Measurements from ENCODE around the gene LTBP1.
A peak's percentile ranks its signal among the peaks of the same experiment; 100 is the strongest.
"Not testable (repeated sequence)": the region's sequence is repeated elsewhere in the genome, so short reads cannot be mapped to it uniquely, and the experiment has no call there.

LTBP1 gene

GRCh38 chr2:33366473-33366872 lies 419.7 kb downstream of the LTBP1 start:
- FAIRE-seq: no peak

DNA sequence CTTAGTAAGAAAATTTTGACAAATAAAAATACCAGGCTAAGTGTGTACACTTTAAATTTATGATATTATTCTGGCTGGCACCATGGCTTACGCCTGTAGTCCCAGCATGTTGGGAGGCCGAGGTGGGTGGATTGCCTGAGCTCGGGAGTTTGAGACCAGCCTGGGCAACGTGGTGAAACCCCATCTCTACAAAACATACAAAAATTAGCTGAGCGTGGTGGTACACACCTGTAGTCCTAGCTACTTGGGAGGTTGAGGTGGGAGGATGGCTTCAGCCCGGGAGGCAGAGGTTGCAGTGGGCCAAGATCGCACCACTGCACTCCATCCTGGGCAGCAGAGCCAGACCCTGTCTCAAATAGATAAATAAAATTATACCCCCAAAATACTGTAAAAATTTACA lies 421.8 kb downstream of the LTBP1 start:
- FAIRE-seq: not testable (repeated sequence)

DNA sequence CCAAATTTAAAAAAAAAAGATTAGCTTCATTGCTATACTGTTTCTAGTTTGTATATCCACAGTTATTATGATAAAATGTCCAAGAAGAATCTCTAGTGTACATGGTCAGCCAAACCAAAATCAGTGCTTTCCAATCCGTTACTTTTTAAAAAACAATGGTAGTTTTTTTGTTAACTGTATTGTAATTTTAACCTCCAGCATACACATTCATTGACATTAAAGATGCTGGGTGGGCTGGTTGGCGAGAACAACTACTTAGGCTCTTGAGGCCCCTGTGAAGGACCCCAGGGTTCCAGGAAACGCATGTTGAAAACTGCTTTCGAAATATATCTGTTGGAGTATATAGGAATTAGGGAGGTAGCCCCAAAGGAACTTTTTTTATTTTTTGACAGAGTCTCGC lies 422.4 kb downstream of the LTBP1 start:
- no peak for FAIRE-seq

DNA sequence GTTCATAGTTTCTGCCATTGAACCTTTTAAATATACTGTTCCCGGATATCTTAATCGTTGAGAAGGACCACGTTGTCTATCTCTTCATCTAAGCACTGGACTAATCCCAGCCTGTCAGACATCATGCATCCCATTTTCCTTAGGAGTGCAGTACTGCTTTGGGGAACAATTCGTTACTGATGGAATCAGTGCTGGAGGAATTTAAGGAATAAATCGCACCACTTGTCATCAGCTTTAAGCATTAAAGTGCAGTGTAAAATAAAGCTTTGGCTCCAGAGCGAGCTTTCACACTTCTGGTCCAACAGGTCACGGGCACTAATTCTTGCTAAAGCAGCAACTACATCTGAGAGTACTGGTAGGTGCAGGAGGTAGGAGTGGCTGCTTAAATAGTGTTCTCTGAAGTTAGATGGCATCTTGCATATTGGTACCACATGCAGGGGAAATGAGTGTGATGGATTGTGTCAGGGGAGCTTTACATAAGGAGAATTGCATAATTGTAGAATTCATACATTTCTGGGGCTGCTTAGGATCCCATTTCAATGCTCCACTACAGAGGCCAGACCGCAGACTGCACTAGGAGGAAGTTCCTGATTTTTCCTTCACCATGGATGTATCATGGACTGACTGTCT lies 424.0 kb downstream of the LTBP1 start:
- no peak for FAIRE-seq

- no peak for FAIRE-seq
Observed at GRCh38 chr2:33371304-33372090, 424.7 kb downstream of the LTBP1 start.

DNA sequence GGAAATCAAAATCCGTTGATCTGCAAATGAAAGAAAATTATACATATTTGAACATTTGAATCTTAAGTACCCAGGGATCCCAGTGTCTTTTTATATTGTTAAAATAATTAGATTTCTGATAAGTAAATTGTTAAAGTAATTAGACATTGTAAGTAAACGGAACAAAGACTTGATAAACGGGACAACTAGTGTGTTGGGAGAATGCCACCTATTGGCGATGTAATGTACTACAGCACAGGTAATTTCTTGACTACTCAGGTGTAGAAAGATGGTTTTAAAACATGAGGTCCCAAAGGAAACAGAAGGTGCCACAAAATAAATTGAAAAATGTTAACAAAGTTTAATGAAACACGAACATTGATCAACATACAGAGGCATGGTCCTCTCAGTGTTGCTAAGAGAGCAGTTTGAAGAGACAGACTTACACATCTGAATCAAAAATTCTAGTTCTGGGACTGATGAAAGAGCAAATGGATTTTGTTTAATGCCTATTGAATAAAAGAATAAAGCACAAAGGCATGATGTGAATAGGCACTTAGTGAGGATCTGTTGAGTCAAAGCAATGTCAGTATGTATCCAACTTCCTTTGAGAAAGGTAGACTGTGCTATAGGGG lies 426.3 kb downstream of the LTBP1 start:
- FAIRE-seq: peak; percentile 87

- no peak for FAIRE-seq
Observed at GRCh38 chr2:33373986-33374385, 427.2 kb downstream of the LTBP1 start.

DNA sequence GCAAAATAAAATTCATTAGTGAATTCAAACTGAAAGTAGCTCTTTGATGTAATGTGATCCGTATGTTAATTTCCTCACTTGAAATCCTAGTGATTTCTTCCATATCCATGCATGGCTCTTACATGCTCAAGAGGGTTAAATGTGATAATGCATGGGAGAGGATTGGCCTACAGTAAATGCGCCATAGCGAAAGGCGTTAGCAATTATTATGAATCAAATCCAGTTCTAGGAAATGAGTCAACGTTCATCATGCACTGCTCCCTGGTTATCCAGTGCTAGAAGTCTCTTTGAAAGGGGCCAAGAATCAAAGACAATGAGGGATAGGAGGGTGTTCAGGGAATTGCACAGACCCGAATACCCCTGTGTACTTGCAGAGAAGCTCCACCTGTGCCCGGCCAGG lies 428.3 kb downstream of the LTBP1 start:
- no peak for FAIRE-seq

DNA sequence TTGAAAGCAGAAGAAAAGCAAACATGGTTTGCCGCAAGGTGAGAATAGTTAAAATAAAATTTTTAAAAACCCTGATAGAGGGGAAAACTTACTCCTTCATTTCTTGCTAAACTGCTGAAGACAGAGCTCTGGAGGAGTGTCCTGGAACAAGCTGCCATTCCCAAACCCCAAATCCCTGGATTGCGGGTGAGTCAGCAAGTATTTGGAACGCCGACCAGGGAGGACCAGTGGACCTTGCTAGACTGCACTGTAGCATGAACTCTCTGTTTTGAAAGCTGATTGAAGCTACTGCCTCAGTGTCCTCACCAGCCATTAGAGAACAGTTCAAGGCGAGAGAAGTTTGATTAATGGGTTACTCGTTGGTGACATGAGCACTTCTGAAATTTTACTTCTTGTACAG lies 430.3 kb downstream of the LTBP1 start:
- FAIRE-seq: no peak

- FAIRE-seq: no peak
Observed at GRCh38 chr2:33378556-33379210, 431.9 kb downstream of the LTBP1 start.

GRCh38 chr2:33380001-33380609 lies 433.4 kb downstream of the LTBP1 start:
- no peak for FAIRE-seq

DNA sequence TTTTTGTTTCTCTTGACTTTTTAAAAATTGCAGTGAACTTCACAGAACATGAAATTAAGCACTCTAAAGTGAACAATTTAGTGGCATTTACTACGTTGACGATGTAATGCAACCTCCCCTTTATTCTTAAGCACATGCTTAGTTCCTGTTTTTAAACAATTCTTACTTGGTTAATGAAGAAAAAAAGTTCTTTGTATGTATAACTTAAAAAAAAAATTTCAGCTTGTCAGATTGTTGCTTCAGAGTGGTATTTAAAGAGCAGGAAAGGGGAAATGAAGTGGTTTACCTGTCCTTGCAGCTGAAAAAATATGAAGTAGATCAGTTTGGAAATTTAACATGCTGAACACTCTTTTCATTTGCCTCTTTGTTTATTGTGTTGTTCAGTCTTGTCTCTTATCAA lies 434.0 kb downstream of the LTBP1 start:
- no peak for FAIRE-seq

- no peak for FAIRE-seq
Observed at GRCh38 chr2:33381301-33381858, 434.6 kb downstream of the LTBP1 start.

- FAIRE-seq: no peak
Observed at GRCh38 chr2:33383855-33384598, 437.3 kb downstream of the LTBP1 start.

- FAIRE-seq: no peak
Observed at GRCh38 chr2:33384599-33384961, 437.8 kb downstream of the LTBP1 start.

GRCh38 chr2:33388996-33389395 lies 442.2 kb downstream of the LTBP1 start:
- FAIRE-seq: no peak

- not testable (repeated sequence) for FAIRE-seq
Observed at GRCh38 chr2:33389695-33390094, 442.9 kb downstream of the LTBP1 start.

GRCh38 chr2:33391529-33392255 lies 444.9 kb downstream of the LTBP1 start:
- no peak for FAIRE-seq

GRCh38 chr2:33392366-33392765 lies 445.6 kb downstream of the LTBP1 start:
- FAIRE-seq: no peak

GRCh38 chr2:33395034-33395433 lies 448.3 kb downstream of the LTBP1 start:
- no peak for FAIRE-seq

DNA sequence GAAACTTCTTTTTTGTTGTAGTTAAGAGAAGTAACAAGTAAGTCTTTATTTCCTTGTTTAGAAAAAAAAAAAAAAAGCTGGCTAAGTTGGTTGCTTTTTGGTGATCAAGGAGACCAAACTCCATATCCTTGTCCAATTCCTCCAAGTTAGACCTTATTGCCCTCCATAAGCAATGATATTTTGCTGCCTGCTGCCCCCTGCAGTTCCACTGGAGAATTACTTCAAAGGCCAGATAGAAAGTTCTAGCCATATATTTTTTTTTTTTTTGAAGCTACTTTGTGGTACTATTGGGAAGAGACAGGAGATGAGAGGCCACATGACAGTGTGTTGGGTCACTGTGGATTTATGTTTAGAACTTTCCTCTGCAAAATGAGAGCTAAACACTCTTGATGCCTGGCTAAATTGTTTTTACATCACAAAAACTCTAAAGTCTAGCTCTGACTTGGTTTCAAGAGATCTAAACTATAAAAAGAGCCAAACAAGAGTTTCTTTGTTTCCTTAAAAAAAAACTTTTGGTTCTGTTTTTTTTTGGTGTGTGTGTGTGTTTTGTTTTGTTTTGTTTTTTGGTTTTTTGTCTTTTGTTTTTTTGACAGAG lies 449.0 kb downstream of the LTBP1 start:
- no peak for FAIRE-seq

All from G401.6 (cell line).